SK-N-SH (cell line): ENCODE measurements around the gene TREM2. TPM values are rescaled to one million over a fixed set of nuclear protein-coding genes. Genes with fewer than 3 reads are reported as not detected.

ENCODE experiments used
- CTCF ChIA-PET: fragments of 300-600, 350-600 bp; formaldehyde crosslinking; extraction: SDS; loops from one replicate; lab custom pipeline; 2021; lab: Yijun Ruan, JAX
- POLR2A ChIA-PET: fragments of 350-600 bp; sonication (Branson Sonifier 250); formaldehyde crosslinking; extraction: SDS; loops from one replicate; lab custom pipeline; 2020; ENCODE audit warnings: antibody characterized with exemption, inconsistent platforms; lab: Yijun Ruan, JAX
- DNase-seq: peaks from one replicate; pipeline ENCODE4 v3.0.0; 2012
- H2AFZ ChIP-seq: fragments of 200-600 bp; sonication (generic); 2 replicates; pipeline ENCODE4 v1.8.1; 2016; ENCODE audit warnings: antibody characterized with exemption, mild to moderate bottlenecking, low read depth
- H3F3A ChIP-seq: fragments of 200-600 bp; sonication (generic); replicated peaks from 2 replicates; pipeline ENCODE3; 2016; ENCODE audit warnings: antibody characterized with exemption, mild to moderate bottlenecking; ENCODE audit not compliant: insufficient read depth
- H3K27ac ChIP-seq, 2 experiments: fragments of 200-500 bp in 1 of 2; fragments of 200-600 bp in 1 of 2; sonication (Bioruptor generic) in 1 of 2; sonication (generic), shearing (Covaris generic) in 1 of 2; 2 replicates each; pipeline versions ENCODE4 v1.5.1 to v1.6.1; 2014 to 2016; ENCODE audit warnings: low read depth in 2 of 2, inconsistent platforms in 1 of 2, low read length in 1 of 2, mild to moderate bottlenecking in 1 of 2, mixed read lengths in 1 of 2
- H3K27me3 ChIP-seq: fragments of 200-600 bp; sonication (generic), shearing (Covaris generic); 2 replicates; pipeline ENCODE4 v1.6.1; 2016; ENCODE audit warnings: mixed run types; ENCODE audit not compliant: insufficient read depth
- H3K36me3 ChIP-seq, 2 experiments: fragments of 200-500 bp in 1 of 2; fragments of 200-600 bp in 1 of 2; sonication (Bioruptor generic) in 1 of 2; sonication (generic) in 1 of 2; replicated peaks in 1 of 2; 2 replicates each; pipeline versions ENCODE3 to v1.5.1; 2014 to 2016; ENCODE audit warnings: low read length in 1 of 2, mild to moderate bottlenecking in 1 of 2; ENCODE audit not compliant: insufficient read depth in 2 of 2, control insufficient read depth in 1 of 2
- H3K4me1 ChIP-seq, 2 experiments: fragments of 200-500 bp in 1 of 2; fragments of 200-600 bp in 1 of 2; sonication (Bioruptor generic) in 1 of 2; sonication (generic), shearing (Covaris generic) in 1 of 2; 2 replicates each; pipeline versions ENCODE4 v1.5.1 to v1.6.1; 2014 to 2016; ENCODE audit warnings: low read depth in 1 of 2, low read length in 1 of 2, mixed run types in 1 of 2; ENCODE audit not compliant: insufficient read depth in 2 of 2, control insufficient read depth in 1 of 2
- H3K4me2 ChIP-seq: fragments of 200-600 bp; sonication (generic), shearing (Covaris generic); 2 replicates; pipeline ENCODE4 v1.6.1; 2017; ENCODE audit warnings: mixed run types
- H3K4me3 ChIP-seq, 2 experiments: fragments of 200-500 bp in 1 of 2; fragments of 200-600 bp in 1 of 2; sonication (Bioruptor generic) in 1 of 2; sonication (generic), shearing (Covaris generic) in 1 of 2; 2 replicates each; pipeline versions ENCODE4 v1.5.1 to v1.8.1; 2014 to 2016; ENCODE audit warnings: low read depth in 2 of 2, inconsistent platforms in 1 of 2, low read length in 1 of 2, mild to moderate bottlenecking in 1 of 2, mixed read lengths in 1 of 2, moderate library complexity in 1 of 2
- H3K79me2 ChIP-seq: fragments of 200-600 bp; sonication (generic); 2 replicates; pipeline ENCODE4 v1.8.1; 2017; ENCODE audit warnings: mild to moderate bottlenecking; ENCODE audit not compliant: insufficient read depth
- H3K9ac ChIP-seq: fragments of 200-600 bp; sonication (generic); 2 replicates; pipeline ENCODE4 v1.6.1; 2017; ENCODE audit warnings: mixed run types
- H3K9me2 ChIP-seq: fragments of 200-600 bp; sonication (generic); 2 replicates; pipeline ENCODE4 v1.6.1; 2017; ENCODE audit warnings: mixed run types
- H3K9me3 ChIP-seq: fragments of 200-600 bp; sonication (generic); 2 replicates; pipeline ENCODE4 v1.6.1; 2017; ENCODE audit warnings: mixed run types, mild to moderate bottlenecking, moderate library complexity
- H4K20me1 ChIP-seq: fragments of 200-600 bp; sonication (generic); 2 replicates; pipeline ENCODE4 v1.6.1; 2017; ENCODE audit warnings: mild to moderate bottlenecking, mixed run types; ENCODE audit not compliant: insufficient read depth
- EP300 ChIP-seq, 2 experiments: IDR thresholded peaks; 2 replicates each; pipeline versions ENCODE4 v1.4.0 to v1.6.1; 2012; ENCODE audit warnings: borderline replicate concordance in 1 of 2, low read depth in 1 of 2, low read length in 1 of 2
- FOSL2 ChIP-seq: IDR thresholded peaks from 2 replicates; pipeline ENCODE4 v1.4.0; 2012; ENCODE audit warnings: low read depth, mild to moderate bottlenecking, moderate library complexity, borderline replicate concordance
- GABPA ChIP-seq: IDR thresholded peaks from 2 replicates; pipeline ENCODE4 v1.4.0; 2012; ENCODE audit warnings: low read depth, mild to moderate bottlenecking
- GATA2 ChIP-seq: sonication (generic); formaldehyde crosslinking; IDR thresholded peaks from 2 replicates; pipeline ENCODE4 v1.5.0; 2020; ENCODE audit warnings: mild to moderate bottlenecking, missing genetic modification reagents
- JUND ChIP-seq: IDR thresholded peaks from 2 replicates; pipeline ENCODE4 v1.4.0; 2012
- MEF2A ChIP-seq: IDR thresholded peaks from 2 replicates; pipeline ENCODE4 v1.4.0; 2012; ENCODE audit warnings: low read depth, borderline replicate concordance
- NRF1 ChIP-seq: IDR thresholded peaks from 2 replicates; pipeline ENCODE4 v1.6.1; 2012; ENCODE audit warnings: low read depth, mild to moderate bottlenecking, low read length
- POLR2AphosphoS5 ChIP-seq: IDR thresholded peaks from 2 replicates; pipeline ENCODE4 v1.6.1; 2012; ENCODE audit warnings: low read depth, low read length
- RCOR1 ChIP-seq: fragments of 150-350 bp; IDR thresholded peaks from 2 replicates; pipeline ENCODE4 v1.6.1; 2017; ENCODE audit warnings: antibody characterized with exemption, low read length
- RFX5 ChIP-seq: IDR thresholded peaks from 2 replicates; pipeline ENCODE4 v1.6.1; 2012; ENCODE audit warnings: mild to moderate bottlenecking, improper control_type of control experiment, low read length
- RXRA ChIP-seq: IDR thresholded peaks from 2 replicates; pipeline ENCODE4 v1.4.0; 2012; ENCODE audit warnings: low read depth, mild to moderate bottlenecking, borderline replicate concordance
- TAF1 ChIP-seq: IDR thresholded peaks from 2 replicates; pipeline ENCODE4 v1.6.1; 2012; ENCODE audit warnings: low read depth, mild to moderate bottlenecking, low read length, moderate library complexity, borderline replicate concordance
- TEAD4 ChIP-seq: IDR thresholded peaks from 2 replicates; pipeline ENCODE4 v1.4.0; 2012; ENCODE audit warnings: mild to moderate bottlenecking, borderline replicate concordance; ENCODE audit not compliant: insufficient read depth
- YY1 ChIP-seq: IDR thresholded peaks from 2 replicates; pipeline ENCODE4 v1.4.0; 2012; ENCODE audit warnings: low read depth, mild to moderate bottlenecking
- WGBS: methylation state at CpG from one replicate; pipeline ENCODE4 v1.1.6; 2017; ENCODE audit warnings: low lambda C conversion rate; 5-methylcytosine and 5-hydroxymethylcytosine counted together
- polyA plus RNA-seq, 3 experiments: library from polyadenylated mRNA; depleted of rRNA; stranded (reverse); fragments of >200 nt; gene quantifications; 2 replicates each; pipeline ENCODE4 v1.2.3, GENCODE V29; 2012
- TF ChIP-seq, protein P1 (sequence below): fragments of 200-600 bp; sonication (generic); IDR thresholded peaks from 2 replicates; pipeline ENCODE4 v1.6.1; 2017; ENCODE audit warnings: antibody characterized with exemption, mild to moderate bottlenecking, moderate library complexity
- TF ChIP-seq, protein P2 (sequence below): IDR thresholded peaks from 2 replicates; pipeline ENCODE4; 2012
- TF ChIP-seq, protein P3 (sequence below): IDR thresholded peaks from 2 replicates; pipeline ENCODE4 v1.4.0; 2012; ENCODE audit warnings: low read depth
- TF ChIP-seq, protein P4 (sequence below): fragments of 150-350 bp; IDR thresholded peaks from 2 replicates; pipeline ENCODE4 v1.6.1; 2016; ENCODE audit warnings: mild to moderate bottlenecking, low read depth, low read length
- TF ChIP-seq, protein P5 (sequence below): IDR thresholded peaks from 2 replicates; pipeline ENCODE4 v1.6.1; 2012; ENCODE audit warnings: mild to moderate bottlenecking, low read depth, low read length, moderate library complexity

The TREM2 gene
- polyA plus RNA-seq, 1 of the 3 experiments (the other 2 are of a cell fraction) = not detected

DNA sequence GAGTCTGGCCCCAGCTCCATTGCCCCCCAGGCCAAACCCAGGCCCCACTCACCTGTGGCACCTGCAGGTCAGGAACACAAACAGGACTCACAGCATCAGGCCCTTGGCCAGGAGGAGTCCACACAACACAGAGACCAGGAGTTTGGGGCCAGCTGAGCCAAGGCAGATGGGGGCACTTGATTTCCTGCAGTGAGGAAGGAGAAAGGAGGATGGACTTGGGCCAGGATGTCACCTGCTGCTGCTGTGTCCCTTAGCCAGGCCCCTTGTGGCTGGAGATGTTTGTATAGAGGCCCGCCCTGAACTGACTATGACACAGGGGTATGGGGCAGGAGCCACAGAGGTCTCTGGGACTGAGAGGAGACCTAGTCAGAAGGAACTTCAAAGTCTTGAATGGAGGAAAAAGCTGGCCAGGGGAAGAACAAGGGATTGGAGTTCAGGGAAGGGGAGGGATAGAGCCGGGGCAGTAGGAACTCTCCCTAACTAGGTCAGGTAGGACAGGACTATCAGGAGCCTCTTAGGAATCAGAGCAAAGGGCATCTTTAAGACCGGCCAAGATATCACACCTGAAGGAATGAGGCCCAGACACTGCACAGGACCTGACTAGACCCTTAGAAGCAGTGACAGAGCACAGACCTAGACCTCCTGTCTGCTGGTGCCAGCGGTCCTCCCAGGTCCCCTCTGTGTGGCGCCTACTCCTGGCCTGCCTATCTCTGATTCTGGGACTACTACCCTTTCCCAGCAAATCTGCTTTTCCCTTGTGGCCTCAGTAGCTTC lies 46.8 kb upstream of the TREM2 start:
- CTCF ChIA-PET = interaction anchor here (1.3 kb wide), 1 partner anchor 96 kb away, joined by 3 read pairs; no protein-coding TSS in a partner anchor
- H3K27ac ChIP-seq = no peak overlapping the region
- H3K9ac ChIP-seq = no peak overlapping the region
- H3K9me2 ChIP-seq = no peaks in the 10 kb centered on the region
- TF ChIP-seq NRF1 (no peak), GATA2 (CRISPR knock-in tag) (no peak), YY1 (no peak), RXRA (no peak), POLR2AphosphoS5 (no peak), MEF2A (no peak), FOSL2 (no peak), GABPA (no peak), JUND (no peak), TAF1 (no peak), RCOR1 (no peak), TEAD4 (no peak), EP300 (IDR thresholded peaks at IDR 0.05; ENCODE audit: borderline replicate concordance in 1 of 2, low read depth in 1 of 2, low read length in 1 of 2) (no peak), RFX5 (no peak)
- TF ChIP-seq, protein P1, sequence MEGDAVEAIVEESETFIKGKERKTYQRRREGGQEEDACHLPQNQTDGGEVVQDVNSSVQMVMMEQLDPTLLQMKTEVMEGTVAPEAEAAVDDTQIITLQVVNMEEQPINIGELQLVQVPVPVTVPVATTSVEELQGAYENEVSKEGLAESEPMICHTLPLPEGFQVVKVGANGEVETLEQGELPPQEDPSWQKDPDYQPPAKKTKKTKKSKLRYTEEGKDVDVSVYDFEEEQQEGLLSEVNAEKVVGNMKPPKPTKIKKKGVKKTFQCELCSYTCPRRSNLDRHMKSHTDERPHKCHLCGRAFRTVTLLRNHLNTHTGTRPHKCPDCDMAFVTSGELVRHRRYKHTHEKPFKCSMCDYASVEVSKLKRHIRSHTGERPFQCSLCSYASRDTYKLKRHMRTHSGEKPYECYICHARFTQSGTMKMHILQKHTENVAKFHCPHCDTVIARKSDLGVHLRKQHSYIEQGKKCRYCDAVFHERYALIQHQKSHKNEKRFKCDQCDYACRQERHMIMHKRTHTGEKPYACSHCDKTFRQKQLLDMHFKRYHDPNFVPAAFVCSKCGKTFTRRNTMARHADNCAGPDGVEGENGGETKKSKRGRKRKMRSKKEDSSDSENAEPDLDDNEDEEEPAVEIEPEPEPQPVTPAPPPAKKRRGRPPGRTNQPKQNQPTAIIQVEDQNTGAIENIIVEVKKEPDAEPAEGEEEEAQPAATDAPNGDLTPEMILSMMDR = no peak
- TF ChIP-seq, protein P2, sequence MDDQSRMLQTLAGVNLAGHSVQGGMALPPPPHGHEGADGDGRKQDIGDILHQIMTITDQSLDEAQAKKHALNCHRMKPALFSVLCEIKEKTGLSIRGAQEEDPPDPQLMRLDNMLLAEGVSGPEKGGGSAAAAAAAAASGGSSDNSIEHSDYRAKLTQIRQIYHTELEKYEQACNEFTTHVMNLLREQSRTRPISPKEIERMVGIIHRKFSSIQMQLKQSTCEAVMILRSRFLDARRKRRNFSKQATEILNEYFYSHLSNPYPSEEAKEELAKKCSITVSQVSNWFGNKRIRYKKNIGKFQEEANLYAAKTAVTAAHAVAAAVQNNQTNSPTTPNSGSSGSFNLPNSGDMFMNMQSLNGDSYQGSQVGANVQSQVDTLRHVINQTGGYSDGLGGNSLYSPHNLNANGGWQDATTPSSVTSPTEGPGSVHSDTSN = no peak
- TF ChIP-seq, protein P3, sequence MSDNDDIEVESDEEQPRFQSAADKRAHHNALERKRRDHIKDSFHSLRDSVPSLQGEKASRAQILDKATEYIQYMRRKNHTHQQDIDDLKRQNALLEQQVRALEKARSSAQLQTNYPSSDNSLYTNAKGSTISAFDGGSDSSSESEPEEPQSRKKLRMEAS = no peak
- TF ChIP-seq, protein P4, sequence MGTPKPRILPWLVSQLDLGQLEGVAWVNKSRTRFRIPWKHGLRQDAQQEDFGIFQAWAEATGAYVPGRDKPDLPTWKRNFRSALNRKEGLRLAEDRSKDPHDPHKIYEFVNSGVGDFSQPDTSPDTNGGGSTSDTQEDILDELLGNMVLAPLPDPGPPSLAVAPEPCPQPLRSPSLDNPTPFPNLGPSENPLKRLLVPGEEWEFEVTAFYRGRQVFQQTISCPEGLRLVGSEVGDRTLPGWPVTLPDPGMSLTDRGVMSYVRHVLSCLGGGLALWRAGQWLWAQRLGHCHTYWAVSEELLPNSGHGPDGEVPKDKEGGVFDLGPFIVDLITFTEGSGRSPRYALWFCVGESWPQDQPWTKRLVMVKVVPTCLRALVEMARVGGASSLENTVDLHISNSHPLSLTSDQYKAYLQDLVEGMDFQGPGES = no peak
- TF ChIP-seq, protein P5, sequence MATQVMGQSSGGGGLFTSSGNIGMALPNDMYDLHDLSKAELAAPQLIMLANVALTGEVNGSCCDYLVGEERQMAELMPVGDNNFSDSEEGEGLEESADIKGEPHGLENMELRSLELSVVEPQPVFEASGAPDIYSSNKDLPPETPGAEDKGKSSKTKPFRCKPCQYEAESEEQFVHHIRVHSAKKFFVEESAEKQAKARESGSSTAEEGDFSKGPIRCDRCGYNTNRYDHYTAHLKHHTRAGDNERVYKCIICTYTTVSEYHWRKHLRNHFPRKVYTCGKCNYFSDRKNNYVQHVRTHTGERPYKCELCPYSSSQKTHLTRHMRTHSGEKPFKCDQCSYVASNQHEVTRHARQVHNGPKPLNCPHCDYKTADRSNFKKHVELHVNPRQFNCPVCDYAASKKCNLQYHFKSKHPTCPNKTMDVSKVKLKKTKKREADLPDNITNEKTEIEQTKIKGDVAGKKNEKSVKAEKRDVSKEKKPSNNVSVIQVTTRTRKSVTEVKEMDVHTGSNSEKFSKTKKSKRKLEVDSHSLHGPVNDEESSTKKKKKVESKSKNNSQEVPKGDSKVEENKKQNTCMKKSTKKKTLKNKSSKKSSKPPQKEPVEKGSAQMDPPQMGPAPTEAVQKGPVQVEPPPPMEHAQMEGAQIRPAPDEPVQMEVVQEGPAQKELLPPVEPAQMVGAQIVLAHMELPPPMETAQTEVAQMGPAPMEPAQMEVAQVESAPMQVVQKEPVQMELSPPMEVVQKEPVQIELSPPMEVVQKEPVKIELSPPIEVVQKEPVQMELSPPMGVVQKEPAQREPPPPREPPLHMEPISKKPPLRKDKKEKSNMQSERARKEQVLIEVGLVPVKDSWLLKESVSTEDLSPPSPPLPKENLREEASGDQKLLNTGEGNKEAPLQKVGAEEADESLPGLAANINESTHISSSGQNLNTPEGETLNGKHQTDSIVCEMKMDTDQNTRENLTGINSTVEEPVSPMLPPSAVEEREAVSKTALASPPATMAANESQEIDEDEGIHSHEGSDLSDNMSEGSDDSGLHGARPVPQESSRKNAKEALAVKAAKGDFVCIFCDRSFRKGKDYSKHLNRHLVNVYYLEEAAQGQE = no peak
- 0 out of 2 replicates have a peak, but pooled peaks cover 7% of the 10 kb centered on the region for H3K27me3 ChIP-seq
- H3K4me3 ChIP-seq = no peak overlapping the region
- no peak overlapping the region for H3K4me2 ChIP-seq
- H3K36me3 ChIP-seq = no peaks in the 10 kb centered on the region
- no peaks in the 10 kb centered on the region for H3K4me1 ChIP-seq
- H2AFZ ChIP-seq = no peak overlapping the region
- POLR2A ChIA-PET = no interaction called here
- no peaks in the 10 kb centered on the region for H3F3A ChIP-seq
- H3K9me3 ChIP-seq = no peaks in the 10 kb centered on the region
- no peaks in the 10 kb centered on the region for H3K79me2 ChIP-seq
- DNase-seq = no peak
- 31% methylated on average over 4 of the region's 5 CpGs for WGBS
- H4K20me1 ChIP-seq = no peaks in the 10 kb centered on the region
